ENCODE measurements around the gene TLE1. TPM values are rescaled to one million over a fixed set of nuclear protein-coding genes. Genes with fewer than 3 reads are reported as not detected.
"Not testable (repeated sequence)": the region's sequence is repeated elsewhere in the genome, so short reads cannot be mapped to it uniquely, and the experiment has no call there.

TLE1 gene
- total RNA-seq, 1 donor from 2014 or later = 70.1 TPM

GRCh38 chr9:81622471-81623255 is 66.7 kb downstream of the TLE1 start:
- DNase-seq (ENCODE audit: low spot score) = no peak

- no peak for DNase-seq (ENCODE audit: low spot score)
These were observed 67.5 kb downstream of the TLE1 start for GRCh38 chr9:81621785-81622259.

- no peak for DNase-seq (ENCODE audit: low spot score)
These were observed 68.2 kb downstream of the TLE1 start for GRCh38 chr9:81621118-81621517.

- DNase-seq (ENCODE audit: low spot score) = no peak
These were observed 69.4 kb downstream of the TLE1 start for GRCh38 chr9:81620002-81620390.

- DNase-seq (ENCODE audit: low spot score) = no peak
These were observed 69.9 kb downstream of the TLE1 start for GRCh38 chr9:81619353-81620001.

GRCh38 chr9:81618923-81619322 is 70.4 kb downstream of the TLE1 start:
- DNase-seq (ENCODE audit: low spot score) = no peak

- DNase-seq (ENCODE audit: low spot score) = no peak
These were observed 73.2 kb downstream of the TLE1 start for GRCh38 chr9:81616141-81616540.

GRCh38 chr9:81614335-81614734 is 75.0 kb downstream of the TLE1 start:
- DNase-seq (ENCODE audit: low spot score) = no peak

- peak; percentile 51 for DNase-seq (ENCODE audit: low spot score)
These were observed 76.1 kb downstream of the TLE1 start for GRCh38 chr9:81613002-81613812.

- no peak for DNase-seq (ENCODE audit: low spot score)
These were observed 77.7 kb downstream of the TLE1 start for GRCh38 chr9:81611664-81612063.

- DNase-seq (ENCODE audit: low spot score) = no peak
These were observed 78.6 kb downstream of the TLE1 start for GRCh38 chr9:81610740-81611107.

GRCh38 chr9:81609782-81610739 is 79.3 kb downstream of the TLE1 start:
- no peak for DNase-seq (ENCODE audit: low spot score)

- DNase-seq (ENCODE audit: low spot score) = no peak
These were observed 81.1 kb downstream of the TLE1 start for GRCh38 chr9:81608289-81608657.

- DNase-seq (ENCODE audit: low spot score) = no peak
These were observed 81.6 kb downstream of the TLE1 start for GRCh38 chr9:81607593-81608288.

- not testable (repeated sequence) for DNase-seq (ENCODE audit: low spot score)
These were observed 83.1 kb downstream of the TLE1 start for GRCh38 chr9:81606261-81606660.

- no peak for DNase-seq (ENCODE audit: low spot score)
These were observed 84.1 kb downstream of the TLE1 start for GRCh38 chr9:81605170-81605670.

GRCh38 chr9:81604306-81605169 is 84.8 kb downstream of the TLE1 start:
- DNase-seq (ENCODE audit: low spot score) = no peak

- no peak for DNase-seq (ENCODE audit: low spot score)
These were observed 86.3 kb downstream of the TLE1 start for GRCh38 chr9:81602887-81603680.
